ENCODE results near the gene CCDC40. TPM values are rescaled to one million over a fixed set of nuclear protein-coding genes. Genes with fewer than 3 reads are reported as not detected.
"Not testable (repeated sequence)": the region's sequence is repeated elsewhere in the genome, so short reads cannot be mapped to it uniquely, and the experiment has no call there.

The CCDC40 gene
- total and polyA plus RNA-seq, 2 donors from 2014 or later: 5.1 to 22.6 TPM

DNA sequence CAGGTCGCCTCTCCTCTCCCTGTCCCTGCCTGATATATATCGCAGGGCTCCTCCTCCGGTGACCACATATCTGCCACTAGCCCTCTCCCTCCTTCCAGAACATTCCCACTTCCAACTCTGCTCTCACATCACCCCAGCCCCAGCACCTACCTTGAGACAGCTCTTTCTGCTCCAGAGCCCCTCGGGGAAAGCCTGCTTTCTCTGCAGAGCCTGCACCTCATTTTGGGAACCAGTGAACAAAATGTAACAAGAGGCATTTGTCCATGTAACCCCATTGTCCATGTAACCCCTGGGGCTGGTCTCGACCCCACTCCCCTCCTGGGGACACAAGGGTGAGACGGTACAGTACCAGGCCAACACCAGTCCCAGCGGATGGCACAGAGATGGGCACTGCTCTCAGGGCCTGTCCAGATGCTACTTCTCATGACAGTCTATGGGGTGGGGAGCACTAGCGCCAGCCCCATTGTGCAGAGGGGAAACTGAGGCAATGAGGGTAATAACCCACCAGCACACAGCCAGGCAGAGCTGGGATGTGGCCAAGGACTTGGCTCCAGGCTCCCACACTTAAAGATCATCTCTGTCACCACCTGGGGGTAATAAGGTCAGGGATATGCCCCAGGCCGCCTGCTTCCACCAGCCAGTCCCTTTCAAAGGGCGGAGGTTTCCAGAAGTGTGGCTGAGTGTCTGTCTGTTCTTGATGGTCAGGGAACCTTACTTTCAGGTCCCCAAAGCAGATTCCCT, 43.6 kb upstream of the CCDC40 start:
- no peaks in the 10 kb centered on the region for H3K36me3 ChIP-seq (ENCODE audit: control insufficient read depth in 2 of 3, insufficient read depth in 3 of 3, low read length in 3 of 3)
- intact Hi-C loops (cut with DNase I): no loop called here
- no peaks in the 10 kb centered on the region for H3K27me3 ChIP-seq (ENCODE audit: control insufficient read depth, insufficient read depth, low read length)
- H3K9me3 ChIP-seq (ENCODE audit: control insufficient read depth in 2 of 3, insufficient read depth in 1 of 3, low read length in 3 of 3): no peaks in the 10 kb centered on the region
- peak overlapping the region in 1 of 2 donors; percentile 32 for H3K27ac ChIP-seq (ENCODE audit: low read depth in 2 of 2, low read length in 2 of 2)
- H3K4me1 ChIP-seq (ENCODE audit: control insufficient read depth in 2 of 3, insufficient read depth in 2 of 3, low read depth in 1 of 3, low read length in 3 of 3): peaks cover 6 to 37% (median 34%) of the 10 kb centered on the region in 3 donors
- FAIRE-seq: no peak
- DNase-seq: peak in 1 of 5 donors; percentile 62
- TF ChIP-seq CTCF (IDR thresholded peaks at IDR 0.05; ENCODE audit: borderline replicate concordance, extremely low read depth, insufficient read depth): no peak
- H3K9ac ChIP-seq (ENCODE audit: low read length in 3 of 3): no peak overlapping the region
- H3K4me3 ChIP-seq (ENCODE audit: low read length in 3 of 3): no peak overlapping the region

- no peaks in the 10 kb centered on the region for H3K36me3 ChIP-seq (ENCODE audit: control insufficient read depth in 2 of 3, insufficient read depth in 3 of 3, low read length in 3 of 3)
- H3K9me3 ChIP-seq (ENCODE audit: control insufficient read depth in 2 of 3, insufficient read depth in 1 of 3, low read length in 3 of 3): no peaks in the 10 kb centered on the region
- DNase-seq (peak; percentile 76 to 88 (median 86)), FAIRE-seq (no peak)
- peak overlapping the region; percentile 23 to 32 for H3K27ac ChIP-seq (ENCODE audit: low read depth in 2 of 2, low read length in 2 of 2)
- peaks cover 6 to 34% (median 30%) of the 10 kb centered on the region in 3 donors for H3K4me1 ChIP-seq (ENCODE audit: control insufficient read depth in 2 of 3, insufficient read depth in 2 of 3, low read depth in 1 of 3, low read length in 3 of 3)
- TF ChIP-seq CTCF (IDR thresholded peaks at IDR 0.05; ENCODE audit: borderline replicate concordance, extremely low read depth, insufficient read depth): no peak
- no peak overlapping the region for H3K9ac ChIP-seq (ENCODE audit: low read length in 3 of 3)
- H3K4me3 ChIP-seq (ENCODE audit: low read length in 3 of 3): no peak overlapping the region
- no peaks in the 10 kb centered on the region for H3K27me3 ChIP-seq (ENCODE audit: control insufficient read depth, insufficient read depth, low read length)
- intact Hi-C loops (cut with DNase I): no loop called here
Observed at GRCh38 chr17:79993390-79994227, 42.8 kb upstream of the CCDC40 start.

- H3K27me3 ChIP-seq (ENCODE audit: control insufficient read depth, insufficient read depth, low read length); intact Hi-C loops (cut with DNase I); H3K4me3 ChIP-seq (ENCODE audit: low read length in 3 of 3); FAIRE-seq; H3K9me3 ChIP-seq (ENCODE audit: control insufficient read depth in 2 of 3, insufficient read depth in 1 of 3, low read length in 3 of 3); H3K36me3 ChIP-seq (ENCODE audit: control insufficient read depth in 2 of 3, insufficient read depth in 3 of 3, low read length in 3 of 3); H3K9ac ChIP-seq (ENCODE audit: low read length in 3 of 3): not testable (repeated sequence)
- Histone ChIP-seq H3K27ac (ENCODE audit: low read depth in 2 of 2, low read length in 2 of 2) (peak overlapping the region in 1 of 2 donors; percentile 23), H3K4me1 (ENCODE audit: control insufficient read depth in 2 of 3, insufficient read depth in 2 of 3, low read depth in 1 of 3, low read length in 3 of 3) (peaks cover 6 to 31% (median 27%) of the 10 kb centered on the region in 3 donors)
- DNase-seq: peak in 1 of 5 donors; percentile 72
Observed at GRCh38 chr17:79994228-79994569, 42.2 kb upstream of the CCDC40 start.

DNA sequence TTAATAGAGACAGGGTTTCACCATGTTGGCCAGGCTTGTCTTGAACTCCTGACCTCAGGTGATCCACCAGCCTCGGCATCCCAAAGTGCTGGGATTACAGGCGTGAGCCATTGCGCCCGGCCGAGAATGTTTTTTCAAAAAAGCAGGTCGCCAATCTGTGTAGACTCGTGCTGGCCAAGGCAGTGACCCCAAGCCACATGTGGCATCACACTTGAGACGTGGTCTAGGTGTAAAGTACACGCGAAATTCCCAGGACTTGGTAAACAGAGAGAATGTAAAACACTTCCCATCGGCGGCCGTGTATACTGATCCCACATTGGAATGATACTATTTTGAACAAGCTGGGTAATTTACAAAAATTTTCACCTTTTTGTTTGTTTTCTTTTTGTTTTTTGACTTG, 41.8 kb upstream of the CCDC40 start:
- Histone ChIP-seq H3K9me3 (ENCODE audit: control insufficient read depth in 2 of 3, insufficient read depth in 1 of 3, low read length in 3 of 3) (no peaks in the 10 kb centered on the region), H3K4me1 (ENCODE audit: control insufficient read depth in 2 of 3, insufficient read depth in 2 of 3, low read depth in 1 of 3, low read length in 3 of 3) (peaks cover 6 to 27% (median 22%) of the 10 kb centered on the region in 3 donors), H3K36me3 (ENCODE audit: control insufficient read depth in 2 of 3, insufficient read depth in 3 of 3, low read length in 3 of 3) (no peaks in the 10 kb centered on the region), H3K9ac (ENCODE audit: low read length in 3 of 3) (no peak overlapping the region), H3K4me3 (ENCODE audit: low read length in 3 of 3) (no peak overlapping the region), H3K27me3 (ENCODE audit: control insufficient read depth, insufficient read depth, low read length) (no peaks in the 10 kb centered on the region), H3K27ac (ENCODE audit: low read depth in 2 of 2, low read length in 2 of 2) (no peak overlapping the region)
- TF ChIP-seq CTCF (IDR thresholded peaks at IDR 0.05; ENCODE audit: borderline replicate concordance, extremely low read depth, insufficient read depth): no peak
- DNase-seq (no peak), FAIRE-seq (no peak)
- intact Hi-C loops (cut with DNase I): no loop called here

Measured in kidney (tissue), 14 donors.